GM18868 (cell line): ENCODE measurements around the gene ITPR1.

ENCODE experiments used
- ATAC-seq: cut with Tn5 transposase; IDR thresholded peaks from one replicate; pipeline ENCODE4 v1.9.1; 2021; ENCODE audit warnings: mild to moderate bottlenecking, moderate library complexity; ENCODE audit not compliant: unreplicated experiment

ITPR1 gene

DNA sequence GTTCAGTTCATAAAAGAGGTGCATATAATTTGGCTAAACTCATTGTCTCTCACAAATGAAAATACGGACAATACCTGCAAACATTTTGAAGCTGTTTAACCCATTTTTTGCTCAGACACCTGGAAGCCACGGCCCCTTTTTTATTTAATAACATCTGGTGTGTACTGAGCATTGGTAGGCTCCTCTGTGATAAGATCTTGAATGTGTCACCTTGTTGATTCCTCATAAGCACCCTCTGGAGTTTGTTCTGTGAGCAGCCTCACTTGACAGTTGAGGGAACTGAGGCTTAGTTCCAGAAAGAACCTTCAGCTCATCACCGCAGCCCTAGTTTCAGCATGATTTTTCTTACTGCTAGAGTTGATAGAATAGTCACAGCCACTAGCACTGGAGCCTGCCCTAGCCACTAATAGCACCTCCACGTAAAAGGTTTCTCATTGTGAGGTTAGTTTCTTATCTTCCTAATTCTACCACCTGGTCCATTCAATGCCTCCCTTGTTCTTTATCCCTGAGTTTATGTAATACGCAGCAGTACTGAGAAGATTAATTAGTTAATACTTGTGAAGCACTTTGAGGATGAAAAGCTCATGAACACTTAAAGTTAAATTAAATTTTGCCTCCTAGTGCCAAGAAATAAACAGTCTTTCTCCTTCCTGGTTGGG is 71.9 kb downstream of the ITPR1 start:
- no peak for ATAC-seq

DNA sequence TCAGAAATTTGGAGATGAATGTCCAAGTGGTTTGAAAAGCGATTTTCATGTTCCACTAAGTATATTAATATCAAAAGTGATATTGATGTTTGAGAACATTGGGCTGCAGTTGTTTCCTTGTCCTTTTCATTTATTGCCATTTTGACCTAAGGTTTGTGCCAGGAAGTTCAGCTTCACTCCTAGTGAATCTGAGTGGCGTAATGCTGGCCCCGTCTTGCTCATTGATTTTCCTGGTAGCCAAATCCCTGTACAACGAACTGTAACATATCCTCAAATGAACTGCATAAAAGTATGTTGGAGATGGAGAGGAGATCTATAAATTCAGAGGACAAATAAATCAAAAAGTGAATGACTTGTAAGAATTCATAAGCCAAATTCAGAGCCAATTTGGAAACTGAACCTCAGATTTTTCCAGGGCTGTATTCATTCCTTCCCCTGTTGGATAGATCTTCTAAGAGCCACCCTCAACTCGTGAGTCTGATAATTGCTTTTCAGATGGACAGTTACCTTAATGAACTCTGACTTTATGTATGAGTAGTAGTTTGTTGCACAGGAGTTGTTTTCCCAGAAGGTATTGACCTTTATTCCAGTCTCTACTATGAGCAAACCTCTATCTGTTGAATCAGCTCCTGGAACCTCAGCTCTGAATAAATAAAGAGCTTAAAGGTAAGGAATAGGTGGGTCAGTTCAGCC is 72.8 kb downstream of the ITPR1 start:
- no peak for ATAC-seq

DNA sequence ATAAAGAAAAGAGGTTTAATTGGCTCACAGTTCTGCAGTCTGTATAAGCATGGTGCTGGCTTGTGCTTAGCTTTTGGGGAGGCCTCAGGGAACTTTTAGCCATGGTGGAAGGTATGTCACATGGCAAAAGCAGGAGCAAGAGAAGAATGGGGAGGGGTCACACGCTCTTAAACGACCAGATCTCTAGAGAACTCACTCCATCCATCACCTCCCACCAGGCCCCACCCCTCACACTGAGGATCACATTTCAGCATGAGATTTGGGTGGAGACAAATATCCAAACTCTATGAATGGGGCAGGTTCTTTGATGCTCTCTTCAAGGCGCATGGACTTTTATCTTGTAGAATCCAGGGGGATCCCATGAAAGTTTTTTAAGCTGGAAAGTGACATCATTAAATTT is 75.7 kb downstream of the ITPR1 start:
- ATAC-seq: no peak

DNA sequence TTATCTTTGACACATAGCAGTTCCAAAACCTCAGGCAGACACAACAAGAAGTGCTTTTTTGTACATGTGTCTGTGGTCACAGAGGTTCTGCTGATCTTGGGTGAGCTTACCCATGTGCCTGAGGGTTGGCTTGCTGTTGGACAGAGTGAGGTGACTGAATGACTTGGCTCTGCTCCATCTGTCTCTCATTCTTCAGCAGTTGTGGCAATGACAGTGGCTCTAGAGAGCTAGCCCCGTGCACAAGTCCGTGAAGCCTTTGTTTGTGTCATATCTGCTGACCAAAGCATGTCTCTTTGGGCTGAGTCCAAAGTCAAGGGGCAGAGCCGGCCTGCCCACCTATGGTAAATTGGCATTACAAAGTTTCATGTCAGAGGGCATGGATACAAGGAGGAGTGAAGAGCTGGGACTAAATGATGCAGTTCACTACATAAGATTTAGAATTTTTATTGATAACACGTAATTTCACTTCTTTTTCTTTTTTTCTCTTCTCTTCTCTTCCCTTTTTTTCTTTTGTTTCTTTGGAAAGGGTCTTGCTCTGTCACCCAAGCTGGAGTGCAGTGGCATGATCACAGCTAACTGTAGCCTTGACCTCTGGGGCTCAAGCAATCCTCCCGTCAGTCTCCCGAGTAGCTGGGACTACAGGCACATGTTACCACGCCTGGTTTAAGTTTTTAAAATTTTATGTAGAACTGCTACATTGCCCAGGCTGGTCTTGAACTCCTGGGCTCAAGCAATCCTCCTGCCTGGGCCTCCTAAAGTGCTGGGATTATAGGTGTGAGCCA is 77.9 kb downstream of the ITPR1 start:
- no peak for ATAC-seq

DNA sequence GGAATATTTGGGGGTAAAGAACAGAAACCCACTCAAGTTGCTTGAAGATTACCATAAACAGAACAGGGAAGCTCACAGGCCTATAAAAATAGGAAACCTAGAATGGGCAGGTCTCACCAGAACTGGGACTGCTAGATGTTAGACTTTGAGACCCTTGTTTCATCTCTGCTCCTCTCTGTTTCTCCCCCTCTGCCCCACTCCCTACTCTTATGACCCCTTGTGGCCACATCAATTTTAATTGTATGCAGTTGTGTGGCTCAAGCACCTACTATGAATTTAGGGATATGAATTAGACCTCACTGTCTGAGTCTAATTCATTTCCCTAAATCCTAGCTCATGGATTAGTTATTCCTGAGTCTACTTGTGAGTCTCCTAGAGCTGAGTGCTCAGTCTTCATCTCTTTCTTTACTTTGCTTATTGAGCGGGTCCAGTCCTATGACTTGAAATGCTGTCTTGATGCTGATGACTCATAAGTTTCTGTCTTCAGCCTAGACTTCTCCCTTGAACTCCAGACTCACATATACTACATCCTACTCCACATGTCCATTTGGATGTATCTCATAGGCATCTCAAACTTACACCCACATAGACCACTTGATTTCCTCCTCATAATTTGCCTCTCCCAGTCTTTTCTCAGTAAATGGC is 78.7 kb downstream of the ITPR1 start:
- peak; percentile 70 for ATAC-seq

DNA sequence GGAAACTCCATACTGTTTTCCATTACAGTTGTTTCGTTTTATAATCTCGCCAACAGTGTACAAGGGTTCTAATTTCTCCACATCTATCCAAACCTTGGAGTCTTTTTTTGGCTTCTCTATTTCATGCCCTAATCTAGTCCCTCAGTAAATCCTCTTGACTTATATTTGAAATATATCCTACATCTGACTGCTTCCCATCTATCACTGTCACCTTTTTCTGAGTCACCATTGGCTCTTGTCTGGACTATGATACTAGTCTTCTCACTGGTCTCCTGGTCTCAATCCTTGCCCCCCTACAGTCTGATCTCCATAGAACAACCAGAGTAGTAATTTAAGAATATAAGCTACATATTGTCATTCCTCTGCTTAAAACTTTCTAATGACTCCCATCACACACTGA is 80.0 kb downstream of the ITPR1 start:
- no peak for ATAC-seq

DNA sequence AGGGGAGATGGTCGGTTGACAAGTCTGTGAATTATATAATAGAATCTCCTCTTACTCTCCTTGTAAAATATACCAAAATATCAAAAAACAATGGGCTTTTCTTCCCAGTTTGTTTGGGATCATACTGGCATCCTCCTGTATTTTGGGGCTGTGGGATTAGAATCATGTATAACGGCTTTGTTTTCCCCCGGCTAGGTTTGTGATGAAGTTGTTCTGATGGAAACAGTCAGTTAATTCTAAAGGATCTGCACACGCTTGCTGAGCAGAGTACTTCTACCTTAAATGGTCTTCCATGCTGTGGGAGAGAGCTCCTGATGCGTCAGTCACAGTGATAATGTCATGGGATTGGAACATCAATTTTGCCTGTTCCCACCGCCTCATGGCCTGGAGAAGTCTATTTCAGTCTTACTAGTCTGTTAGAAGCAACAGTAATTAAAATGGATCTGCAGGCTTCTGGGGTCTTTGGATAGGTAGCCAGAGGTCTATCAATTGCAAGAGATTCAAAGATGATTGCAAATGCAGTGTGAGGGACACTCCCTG is 81.3 kb downstream of the ITPR1 start:
- ATAC-seq: no peak

DNA sequence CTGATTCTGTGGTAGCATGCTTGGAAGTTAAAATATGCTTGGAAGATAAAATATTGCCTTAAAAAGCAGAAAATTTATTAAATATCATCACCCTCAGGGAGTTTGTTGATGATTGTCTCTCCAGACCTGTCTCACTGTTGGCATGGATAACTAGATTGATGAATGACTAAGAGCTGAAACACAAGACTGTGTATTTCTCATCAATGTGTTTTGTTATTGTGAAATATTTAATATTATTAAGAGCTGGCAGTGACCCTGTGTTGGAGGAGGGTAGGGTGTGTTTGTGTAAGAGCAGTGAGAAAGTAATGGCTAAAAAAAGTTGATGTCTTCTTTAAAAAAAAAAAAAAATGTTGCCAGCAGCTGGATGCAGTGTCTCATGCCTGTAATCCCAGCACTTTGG is 82.2 kb downstream of the ITPR1 start:
- no peak for ATAC-seq

DNA sequence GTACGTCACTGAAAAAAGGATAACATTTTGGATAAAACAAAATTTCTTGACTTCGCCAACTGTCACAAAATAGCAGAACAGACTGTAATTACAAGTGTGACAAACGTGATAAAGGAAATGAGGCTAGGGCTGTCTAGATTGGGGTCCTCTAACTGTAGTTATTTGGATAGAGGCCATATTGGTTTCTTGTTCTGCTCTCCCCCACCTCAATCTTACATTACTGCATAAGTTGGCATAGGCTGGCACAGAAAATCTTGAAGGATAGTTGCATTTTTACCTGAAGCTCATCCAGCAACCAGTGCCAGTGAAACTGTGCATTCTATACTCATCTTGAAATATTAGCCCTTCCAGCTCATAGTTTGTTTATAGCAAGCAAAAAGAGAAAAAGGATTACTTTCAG is 84.6 kb downstream of the ITPR1 start:
- no peak for ATAC-seq

DNA sequence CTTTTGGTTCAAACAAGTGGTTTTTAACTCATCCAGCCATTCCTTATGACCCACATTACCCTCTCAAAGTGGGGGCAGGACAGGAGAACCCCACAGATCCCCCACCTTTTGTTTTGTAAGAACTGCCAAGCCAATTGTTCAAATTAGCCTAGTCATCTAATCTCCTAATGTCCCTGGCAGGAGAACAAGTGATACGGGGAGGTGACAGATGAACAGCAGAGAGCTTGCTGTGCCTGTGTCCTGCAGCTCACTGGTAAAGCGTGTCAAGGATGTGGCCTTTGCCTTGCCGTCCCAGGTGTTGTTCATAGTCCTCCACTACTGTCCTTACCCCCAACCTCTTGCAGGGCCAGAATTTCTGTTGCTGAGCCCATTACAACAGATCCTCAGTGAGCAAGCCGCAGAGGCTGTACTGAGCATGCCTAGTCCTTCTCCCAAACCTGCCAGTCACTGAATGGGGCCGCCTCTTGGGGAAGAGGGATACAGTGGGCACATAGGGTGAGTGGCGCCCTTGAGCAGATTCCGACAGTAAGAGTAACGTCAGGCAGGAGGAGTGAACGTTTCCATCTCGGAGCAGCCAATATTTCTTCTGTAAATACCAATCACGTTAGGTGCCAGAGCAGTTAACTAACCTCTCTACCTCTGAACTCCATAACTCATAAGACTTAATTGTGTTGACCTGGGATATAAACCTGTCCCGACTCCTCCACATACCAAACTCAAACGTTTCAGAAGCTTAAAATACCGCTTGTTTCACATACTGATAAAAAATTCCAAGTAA is 87.4 kb downstream of the ITPR1 start:
- no peak for ATAC-seq

DNA sequence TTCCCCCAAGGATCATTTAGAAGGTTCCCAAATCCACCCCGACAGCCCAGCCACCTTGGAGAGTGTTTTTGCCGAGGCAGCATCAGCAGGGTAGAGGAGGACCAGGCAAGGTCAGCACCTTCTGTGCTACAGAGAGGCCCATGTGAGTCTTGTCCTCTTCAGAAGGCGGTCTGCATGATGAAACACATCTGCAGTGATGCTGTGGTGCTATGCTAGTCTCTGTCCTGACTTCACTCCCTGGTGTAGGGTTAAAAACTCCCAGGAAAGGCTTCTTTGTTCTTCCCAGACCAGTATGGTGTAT is 87.9 kb downstream of the ITPR1 start:
- ATAC-seq: no peak

DNA sequence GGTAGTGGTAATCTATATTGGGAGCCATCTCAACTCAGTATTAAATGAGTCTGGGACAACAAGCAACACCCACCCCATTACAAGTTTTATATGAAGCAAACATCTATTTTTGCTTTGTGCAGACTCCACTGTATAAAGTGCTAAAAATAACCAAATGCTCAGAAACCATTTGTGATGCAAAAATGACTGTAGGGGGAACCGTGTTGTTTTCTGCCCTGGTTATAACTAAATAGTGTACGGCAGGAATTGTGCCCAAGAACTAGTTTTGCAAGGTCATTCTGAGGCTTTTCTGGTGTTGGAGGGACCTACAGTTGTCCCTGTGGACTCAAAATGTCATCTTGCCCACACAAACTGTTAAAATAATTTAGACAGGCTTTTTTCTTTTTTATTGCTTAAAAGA is 88.3 kb downstream of the ITPR1 start:
- no peak for ATAC-seq

DNA sequence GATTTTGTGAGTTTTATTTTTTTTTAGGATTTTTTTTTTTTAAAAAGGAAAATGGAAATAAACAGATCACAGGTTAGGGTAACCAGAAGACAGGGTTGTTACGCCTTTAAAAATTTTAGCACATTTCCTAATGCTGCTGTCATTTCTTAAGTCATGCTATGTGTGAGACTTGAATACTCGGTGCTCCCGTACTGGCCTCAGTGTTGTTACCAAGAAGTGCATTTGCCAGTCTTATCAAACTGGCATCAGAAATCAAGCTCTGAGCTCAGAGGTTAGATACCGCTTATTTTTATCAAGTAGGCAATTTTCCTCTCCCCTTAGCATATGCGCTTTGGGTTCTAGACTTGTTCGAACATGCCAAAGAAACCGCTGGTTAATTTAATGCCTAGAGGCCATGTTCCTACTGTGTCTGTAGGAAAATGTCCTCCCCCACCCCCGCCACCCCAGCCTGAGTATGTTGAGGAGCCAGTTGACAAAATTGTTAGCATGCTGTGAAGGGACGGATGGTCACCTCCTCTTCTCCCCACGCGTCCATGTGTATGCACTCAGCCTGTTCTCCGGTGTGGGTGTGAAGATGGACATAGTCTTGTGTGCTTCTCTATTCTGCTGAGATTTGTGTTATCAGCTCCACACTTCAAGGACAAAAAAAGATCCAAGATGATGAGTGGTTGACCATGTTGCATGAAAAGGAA is 88.9 kb downstream of the ITPR1 start:
- no peak for ATAC-seq

DNA sequence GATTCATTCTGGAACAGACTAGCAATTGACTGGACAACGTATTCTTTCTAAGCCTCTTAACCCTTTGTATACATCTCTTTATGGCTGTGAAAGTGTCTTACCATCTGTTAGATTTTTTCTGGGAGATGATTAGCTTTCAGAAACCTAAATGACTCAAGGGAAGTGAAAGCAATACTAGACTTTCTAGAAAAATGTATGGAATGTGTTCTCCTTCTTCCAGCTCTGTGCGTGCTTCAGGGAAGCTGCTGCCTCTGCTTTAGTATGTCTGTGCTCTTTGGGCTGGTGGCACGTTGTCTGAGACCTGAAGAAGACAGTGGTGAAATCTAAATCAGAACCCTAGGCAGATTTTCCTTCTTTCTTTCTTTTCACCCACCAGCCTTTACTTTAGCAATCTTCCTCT is 89.5 kb downstream of the ITPR1 start:
- no peak for ATAC-seq

DNA sequence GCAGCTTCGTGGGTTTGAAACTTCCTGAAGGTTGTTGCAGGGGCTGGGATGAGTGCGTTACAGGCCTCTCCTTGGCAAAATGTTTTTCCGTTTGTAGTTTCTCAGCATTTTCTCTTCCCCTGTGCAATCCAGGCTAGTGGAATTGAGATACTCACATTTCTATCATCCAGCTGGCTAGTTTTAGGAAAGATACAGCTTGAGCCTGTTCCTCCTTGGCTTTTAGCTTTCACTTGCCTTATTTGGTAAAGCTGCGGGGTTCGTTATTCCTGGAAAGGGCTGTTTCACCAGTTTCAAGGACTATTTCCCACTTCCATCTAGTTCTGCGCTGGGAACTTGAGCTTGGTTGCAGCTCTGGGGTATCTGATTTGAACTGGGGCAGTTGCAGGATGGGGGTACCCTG is 90.3 kb downstream of the ITPR1 start:
- no peak for ATAC-seq

DNA sequence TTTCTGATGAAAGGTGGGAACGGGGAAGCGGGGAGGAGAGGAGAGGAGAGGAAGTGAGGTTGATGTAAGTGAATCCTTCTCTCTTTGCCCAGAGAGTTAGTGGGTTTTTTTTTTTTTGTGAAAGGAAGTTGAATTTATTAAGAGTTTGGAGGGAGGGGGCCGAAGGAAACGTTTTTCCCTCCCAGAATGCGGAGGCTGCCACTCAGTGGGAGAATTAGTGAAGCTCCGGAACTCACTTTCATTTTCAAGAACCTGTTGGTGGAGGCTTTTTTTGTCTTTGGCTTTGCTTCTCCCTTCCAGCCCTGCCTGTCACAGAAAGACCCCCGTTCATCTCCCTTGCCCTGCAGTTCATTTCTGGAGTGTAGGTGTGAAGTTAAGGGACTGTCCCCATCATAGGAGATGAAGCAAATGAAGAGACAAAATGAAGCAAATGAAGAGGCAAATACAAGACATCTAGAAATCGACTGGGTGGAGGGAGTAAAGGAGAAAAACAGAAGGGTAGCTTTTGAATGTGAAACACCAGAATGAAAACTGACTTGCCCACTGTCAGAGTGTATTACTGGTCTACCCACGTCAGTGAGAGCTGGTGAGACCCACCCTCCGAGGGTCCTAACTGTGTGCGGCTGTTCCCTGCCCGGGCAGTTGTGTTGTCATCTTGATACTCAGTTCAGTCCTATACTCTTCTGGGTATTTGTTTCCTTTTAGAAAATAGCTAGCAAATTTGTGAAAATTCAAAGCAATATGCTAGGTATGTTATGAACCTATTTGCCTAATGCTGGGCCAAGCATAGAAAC is 91.5 kb downstream of the ITPR1 start:
- ATAC-seq: peak; percentile 46

DNA sequence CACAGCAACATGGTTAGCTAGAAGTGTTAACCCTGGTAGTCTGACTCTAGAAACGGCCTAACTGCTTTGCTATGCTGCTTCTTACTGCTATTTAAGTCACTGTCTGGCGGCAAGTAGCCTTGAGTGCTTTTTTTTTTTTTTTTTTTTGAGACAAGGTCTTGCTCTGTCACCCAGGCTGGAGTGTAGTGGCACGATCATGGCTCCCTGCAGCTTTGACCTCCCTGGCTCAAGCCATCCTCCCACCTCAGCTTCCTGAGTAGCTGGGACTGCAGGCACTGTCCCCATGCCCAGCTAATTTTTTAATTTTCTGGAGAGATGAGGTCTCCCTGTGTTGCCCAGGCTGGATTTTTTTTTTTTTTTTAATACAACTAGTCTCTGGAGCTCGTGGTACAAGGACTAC is 93.2 kb downstream of the ITPR1 start:
- no peak for ATAC-seq

DNA sequence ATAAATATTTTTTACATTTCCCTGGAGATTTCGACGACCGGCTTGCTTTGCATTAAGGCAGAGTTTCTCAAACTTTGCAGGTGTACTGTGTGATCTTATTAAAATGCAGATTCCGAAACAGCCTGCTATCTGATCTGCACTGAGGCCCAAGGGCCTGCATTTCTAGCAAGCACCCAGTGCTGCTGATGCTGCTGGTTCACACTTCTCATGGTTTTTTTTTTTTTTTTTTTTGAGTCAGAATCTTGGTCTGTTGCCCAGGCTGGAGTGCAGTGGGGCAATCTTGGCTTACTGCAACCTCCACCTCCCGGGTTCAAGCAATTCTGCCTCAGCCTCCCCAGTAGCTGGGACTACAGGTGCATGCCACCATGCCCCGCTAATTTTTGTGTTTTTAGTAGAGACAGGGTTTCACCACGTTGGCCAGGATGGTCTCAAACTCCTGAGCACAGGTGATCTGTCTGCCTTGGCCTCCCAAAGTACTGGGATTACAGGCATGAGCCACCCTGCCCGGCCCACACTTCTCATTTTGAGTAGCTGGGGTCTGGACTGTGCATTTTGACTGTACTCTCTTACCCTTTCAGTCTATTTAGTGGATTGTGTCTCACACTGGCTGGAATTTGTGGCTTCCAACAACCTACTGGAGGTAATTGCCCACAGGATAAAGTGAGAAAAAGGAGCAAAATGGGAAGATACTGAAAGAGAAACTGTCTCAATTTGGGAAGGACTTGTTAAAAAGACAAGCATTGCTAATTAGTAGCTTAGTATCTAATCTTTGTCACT is 94.1 kb downstream of the ITPR1 start:
- no peak for ATAC-seq

DNA sequence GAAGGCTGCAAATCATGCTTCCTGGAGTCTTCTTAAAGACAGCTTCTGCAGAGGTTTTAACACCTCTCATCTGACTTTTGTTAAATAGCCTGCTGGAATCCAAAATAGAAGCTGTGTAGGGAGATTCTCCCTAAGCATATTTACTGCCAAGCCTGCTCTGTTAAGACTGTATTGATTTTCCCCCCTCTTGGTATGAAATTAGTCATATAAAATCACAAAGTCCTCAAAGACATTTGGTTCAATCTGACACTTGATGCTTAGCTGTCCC is 94.6 kb downstream of the ITPR1 start:
- ATAC-seq: no peak
